Measurements from ENCODE around the gene CMTR2. TPM values are rescaled to one million over a fixed set of nuclear protein-coding genes. Genes with fewer than 3 reads are reported as not detected.

Gene CMTR2
- total and polyA plus RNA-seq, 2 of the 4 experiments (the other 2 are of a cell fraction) = 10.6 to 21.9 TPM

DNA sequence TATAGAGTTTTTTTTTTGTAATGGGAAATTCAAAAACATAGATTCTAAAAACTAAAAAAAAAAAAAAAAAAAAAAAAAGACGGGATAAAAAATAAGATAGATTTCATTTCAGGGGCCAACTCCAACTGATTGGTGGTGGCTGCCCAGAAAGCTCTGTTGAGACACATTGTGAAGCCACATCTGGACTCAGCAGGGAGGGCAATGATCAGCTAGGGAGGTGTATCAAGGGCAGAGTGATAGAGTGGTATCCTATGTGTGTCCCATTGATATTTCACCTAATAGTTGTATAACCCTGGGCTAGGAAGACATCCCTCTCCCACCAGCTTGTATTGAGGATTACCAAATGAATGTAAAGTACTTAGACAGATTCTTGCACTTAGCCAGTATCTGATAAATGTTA, 6.7 kb upstream of the CMTR2 start:
- no peak for TF ChIP-seq BHLHE40 (IDR thresholded peaks at IDR 0.05; ENCODE audit: low read depth, low read length)
- TF ChIP-seq RFX5 (IDR thresholded peaks at IDR 0.05; ENCODE audit: low read depth, low read length) = no peak
- no peak for TF ChIP-seq POLR2A (IDR thresholded peaks at IDR 0.05; ENCODE audit: low read depth, low read length)
- TF ChIP-seq MAFK (IDR thresholded peaks at IDR 0.05; ENCODE audit: low read depth, low read length) = no peak
- TF ChIP-seq RCOR1 (IDR thresholded peaks at IDR 0.05; ENCODE audit: insufficient replicate concordance, low read length) = no peak
- no peak for TF ChIP-seq MAZ (IDR thresholded peaks at IDR 0.05; ENCODE audit: borderline replicate concordance, low read depth, low read length)
- TF ChIP-seq FOS (IDR thresholded peaks at IDR 0.05; ENCODE audit: low read depth, low read length) = no peak
- H3K9me3 ChIP-seq (ENCODE audit: control insufficient read depth, insufficient read depth, low read length) = no peaks in the 10 kb centered on the region
- in situ Hi-C loops (cut with MboI; ENCODE audit: low sequenced_read_pairs) = loop anchor here (25.0 kb wide), 1 partner anchor 509 kb away; no protein-coding TSS in a partner anchor
- H3K4me1 ChIP-seq (ENCODE audit: control insufficient read depth, insufficient read depth, low read length) = no peaks in the 10 kb centered on the region
- no peak overlapping the region for H3K56ac ChIP-seq (ENCODE audit: extremely low read depth, insufficient read depth, low read length)
- H2BK5ac ChIP-seq (ENCODE audit: low read depth, low read length, poor library complexity, severe bottlenecking) = no peak overlapping the region
- H4K8ac ChIP-seq (ENCODE audit: low read depth in 2 of 2, low read length in 2 of 2) = no peak overlapping the region
- intact Hi-C loops (cut with micrococcal nuclease) = no loop called here
- POLR2A ChIA-PET (ENCODE audit: unreplicated experiment) = no interaction called here
- no peaks in the 10 kb centered on the region for H3K36me3 ChIP-seq (ENCODE audit: control insufficient read depth, insufficient read depth, low read length)
- no peak overlapping the region for H2BK20ac ChIP-seq (ENCODE audit: low read depth, low read length)
- no peak overlapping the region for H2AK9ac ChIP-seq (replicated peaks; ENCODE audit: low read depth, low read length, poor library complexity)
- WGBS, 2 experiments (ENCODE audit: extremely low coverage in 2 of 2, insufficient read length in 1 of 2) = no CpG with 5 or more reads among the region's 1 CpG
- H2BK120ac ChIP-seq (ENCODE audit: low read depth, low read length) = no peak overlapping the region
- dilution Hi-C loops (cut with HindIII; ENCODE audit: low sequenced_read_pairs, unreplicated experiment) = no loop called here
- no peak overlapping the region for H3K4me2 ChIP-seq (ENCODE audit: low read depth, low read length)
- no peak overlapping the region for H3K9ac ChIP-seq (ENCODE audit: low read depth, low read length)
- no peak overlapping the region for H3K27ac ChIP-seq (ENCODE audit: insufficient read depth, low read length)
- H4K5ac ChIP-seq (ENCODE audit: low read depth, low read length) = no peak overlapping the region
- H3K79me1 ChIP-seq (ENCODE audit: low read depth in 1 of 2, low read length in 2 of 2) = no peaks in the 10 kb centered on the region
- DNase-seq (no peak), ATAC-seq (ENCODE audit: low read depth) (no peak)
- no peak overlapping the region for H4K91ac ChIP-seq (ENCODE audit: insufficient read depth, low read depth, low read length)
- CTCF ChIA-PET = no interaction called here
- no peak overlapping the region for H2AFZ ChIP-seq (replicated peaks; ENCODE audit: low read length, poor library complexity)
- no peak overlapping the region for H3K14ac ChIP-seq (replicated peaks; ENCODE audit: low read depth, low read length)
- H2AK5ac ChIP-seq (ENCODE audit: low read depth, low read length) = no peak overlapping the region
- no peak overlapping the region for H2BK15ac ChIP-seq (ENCODE audit: low read depth, low read length)
- H3K4me3 ChIP-seq (ENCODE audit: insufficient read depth, low read depth, low read length) = no peak overlapping the region
- H3K27me3 ChIP-seq (ENCODE audit: control insufficient read depth, insufficient read depth, low read length) = no peaks in the 10 kb centered on the region
- no peak overlapping the region for H3K4ac ChIP-seq (ENCODE audit: low read depth, low read length)
- no peaks in the 10 kb centered on the region for H4K20me1 ChIP-seq (ENCODE audit: insufficient read depth, low read length)
- no peak overlapping the region for H3K23ac ChIP-seq (ENCODE audit: low read depth, low read length)
- no TSS peak for BruUV-seq (replicated peaks)
- no peak overlapping the region for H3K18ac ChIP-seq (ENCODE audit: low read depth, low read length)
- H3K9me1 ChIP-seq (ENCODE audit: insufficient read depth, low read length) = no peaks in the 10 kb centered on the region
